PC-3 (cell line): ENCODE data around the gene SIL1. TPM values are rescaled to one million over a fixed set of nuclear protein-coding genes. Genes with fewer than 3 reads are reported as not detected.

ENCODE experiments used
- ATAC-seq: fragments of 200-7000 bp; cut with Tn5 transposase; 2 replicates; pipeline ENCODE4 v1.9.1; 2020; ENCODE audit warnings: mild to moderate bottlenecking, moderate library complexity
- BruUV-seq: library from RNA; stranded (reverse); fragments of 400-500 nt; replicated peaks from 2 replicates; lab custom pipeline; 2021; lab: Mats Ljungman, UMichigan
- CTCF ChIA-PET: fragments of 300-600 bp; sonication (Branson Sonifier 250); formaldehyde crosslinking; loops from one replicate; lab custom pipeline; 2022; ENCODE audit warnings: antibody characterized with exemption; lab: Charles Lee
- POLR2A ChIA-PET: fragments of 300-600 bp; sonication (Branson Sonifier 250); formaldehyde crosslinking; loops from one replicate; lab custom pipeline; 2022; ENCODE audit warnings: antibody characterized with exemption; ENCODE audit not compliant: unreplicated experiment; lab: Charles Lee
- DNase-seq: peaks from one replicate; pipeline ENCODE4 v3.0.0-alpha.2; 2015
- H2AFZ ChIP-seq: fragments of 300-600 bp; sonication (generic); 2 replicates; pipeline ENCODE4 v1.6.0; 2016; ENCODE audit warnings: antibody characterized with exemption, low read length
- H3F3A ChIP-seq: fragments of 300-600 bp; sonication (generic); one replicate; pipeline ENCODE4 v1.6.0; 2017; ENCODE audit warnings: antibody characterized with exemption, low read length, control low read depth, mild to moderate bottlenecking; ENCODE audit not compliant: unreplicated experiment
- H3K27ac ChIP-seq: fragments of 300-600 bp; sonication (generic); 2 replicates; pipeline ENCODE4 v1.5.1; 2016; ENCODE audit warnings: mild to moderate bottlenecking, low read length
- H3K27me3 ChIP-seq: fragments of 300-600 bp; sonication (generic); 2 replicates; pipeline ENCODE4 v1.6.1; 2016; ENCODE audit warnings: low read length, mixed read lengths
- H3K36me3 ChIP-seq: fragments of 300-600 bp; sonication (generic); 2 replicates; pipeline ENCODE4 v1.6.1; 2016; ENCODE audit warnings: low read depth, mixed run types, low read length, mixed read lengths
- H3K4me1 ChIP-seq: fragments of 300-600 bp; sonication (generic); 2 replicates; pipeline ENCODE4 v1.5.1; 2016; ENCODE audit warnings: low read length; ENCODE audit not compliant: insufficient read depth
- H3K4me2 ChIP-seq: fragments of 300-600 bp; sonication (generic); 2 replicates; pipeline ENCODE4 v1.6.0; 2016; ENCODE audit warnings: low read length
- H3K4me3 ChIP-seq: fragments of 300-600 bp; sonication (generic); 2 replicates; pipeline ENCODE4 v1.5.1; 2016; ENCODE audit warnings: mild to moderate bottlenecking, low read length, mixed read lengths
- H3K79me2 ChIP-seq: fragments of 300-600 bp; sonication (generic); 2 replicates; pipeline ENCODE4 v1.6.1; 2017; ENCODE audit warnings: low read length, mixed read lengths
- H3K9ac ChIP-seq: fragments of 300-600 bp; sonication (generic); 2 replicates; pipeline ENCODE4 v1.6.0; 2016; ENCODE audit warnings: mild to moderate bottlenecking, low read length
- H3K9me2 ChIP-seq: fragments of 300-600 bp; sonication (generic); replicated peaks from 2 replicates; pipeline ENCODE4 v1.6.1; 2016; ENCODE audit warnings: mixed run types, low read length, mixed read lengths
- H3K9me3 ChIP-seq: fragments of 300-600 bp; sonication (generic); 2 replicates; pipeline ENCODE4 v1.6.1; 2016; ENCODE audit warnings: low read length, mixed read lengths
- H4K20me1 ChIP-seq: fragments of 300-600 bp; sonication (generic); 2 replicates; pipeline ENCODE4 v1.6.1; 2016; ENCODE audit warnings: low read length, mixed read lengths
- CTCF ChIP-seq: fragments of 300-600 bp; sonication (generic); conservative IDR thresholded peaks from 2 replicates; pipeline ENCODE4 v1.5.1; 2017; ENCODE audit warnings: antibody characterized with exemption, low read depth, mild to moderate bottlenecking, low read length
- EZH2 ChIP-seq: fragments of 300-600 bp; sonication (generic); IDR thresholded peaks from one replicate; pipeline ENCODE4 v1.6.1; 2017; ENCODE audit warnings: antibody characterized with exemption, mild to moderate bottlenecking, low read length; ENCODE audit not compliant: unreplicated experiment
- EZH2phosphoT487 ChIP-seq: fragments of 300-600 bp; sonication (generic); IDR thresholded peaks from 2 replicates; pipeline ENCODE4 v1.6.1; 2018; ENCODE audit warnings: mild to moderate bottlenecking, antibody characterized with exemption, low read length, borderline replicate concordance
- intact Hi-C: fragments of 100-400 bp; cut with micrococcal nuclease; formaldehyde crosslinking; loops from 2 replicates; pipeline ENCODE4 v1.9.0; 2023
- total RNA-seq: library from RNA; depleted of rRNA; stranded (reverse); fragments of >200 nt; gene quantifications from 2 replicates; pipeline ENCODE4 v1.2.3, GENCODE V29; 2014

Gene SIL1
- total RNA-seq, 1 experiment from 2014 or later, result 7.9 TPM

GRCh38 chr5:138983984-138984383 lies 214.2 kb downstream of the SIL1 start:
- intact Hi-C loops, result no loop called here
- Histone ChIP-seq H3K4me3 (no peak overlapping the region), H3K27me3 (no peaks in the 10 kb centered on the region), H4K20me1 (peaks cover 6% of the 10 kb centered on the region; the same call in 1 of the 2 replicates), H2AFZ (no peak overlapping the region), H3K4me2 (no peak overlapping the region), H3K9me3 (no peaks in the 10 kb centered on the region), H3F3A (no peaks in the 10 kb centered on the region), H3K36me3 (peaks cover 18% of the 10 kb centered on the region; the same call in 1 of the 2 replicates), H3K79me2 (peaks cover 47% of the 10 kb centered on the region), H3K4me1 (no peaks in the 10 kb centered on the region), H3K27ac (no peak overlapping the region), H3K9ac (no peak overlapping the region), H3K9me2 (no peaks in the 10 kb centered on the region)
- ATAC-seq (no peak), DNase-seq (peak; percentile 0)
- ChIA-PET CTCF (no interaction called here), POLR2A (no interaction called here)
- no TSS peak for BruUV-seq
- TF ChIP-seq EZH2phosphoT487 (no peak), CTCF (no peak), EZH2 (no peak)

- Histone ChIP-seq H3F3A (no peaks in the 10 kb centered on the region), H3K9ac (no peak overlapping the region), H3K36me3 (peaks cover 8% of the 10 kb centered on the region; the same call in 1 of the 2 replicates), H3K79me2 (peaks cover 40% of the 10 kb centered on the region), H3K4me3 (no peak overlapping the region), H4K20me1 (peaks cover 6% of the 10 kb centered on the region; the same call in 1 of the 2 replicates), H3K4me2 (no peak overlapping the region), H3K27ac (no peak overlapping the region), H3K9me3 (no peaks in the 10 kb centered on the region), H3K4me1 (no peaks in the 10 kb centered on the region), H3K27me3 (no peaks in the 10 kb centered on the region), H3K9me2 (no peaks in the 10 kb centered on the region), H2AFZ (no peak overlapping the region)
- DNase-seq (peak; percentile 1), ATAC-seq (no peak)
- TSS peak; percentile 15 for BruUV-seq
- TF ChIP-seq EZH2phosphoT487 (no peak), CTCF (no peak), EZH2 (no peak)
- ChIA-PET CTCF (no interaction called here), POLR2A (no interaction called here)
- intact Hi-C loops, result no loop called here
These were observed 216.6 kb downstream of the SIL1 start for GRCh38 chr5:138981586-138981985.

- Histone ChIP-seq H3K27ac (no peak overlapping the region), H2AFZ (no peak overlapping the region), H3K79me2 (peaks cover 40% of the 10 kb centered on the region), H3K9ac (no peak overlapping the region), H3F3A (no peaks in the 10 kb centered on the region), H3K27me3 (no peaks in the 10 kb centered on the region), H3K4me1 (no peaks in the 10 kb centered on the region), H3K9me3 (no peaks in the 10 kb centered on the region), H3K9me2 (no peaks in the 10 kb centered on the region), H3K4me3 (no peak overlapping the region), H3K4me2 (no peak overlapping the region), H4K20me1 (peaks cover 6% of the 10 kb centered on the region; the same call in 1 of the 2 replicates), H3K36me3 (peaks cover 7% of the 10 kb centered on the region; the same call in 1 of the 2 replicates)
- no TSS peak for BruUV-seq
- ChIA-PET POLR2A (no interaction called here), CTCF (no interaction called here)
- ATAC-seq (no peak), DNase-seq (peak; percentile 7)
- intact Hi-C loops, result no loop called here
- TF ChIP-seq CTCF (no peak), EZH2phosphoT487 (no peak), EZH2 (no peak)
These were observed 217.0 kb downstream of the SIL1 start for GRCh38 chr5:138981131-138981530.
